ENCODE results near the gene SLC25A48.

The SLC25A48 gene

GRCh38 chr5:135920199-135920598 is 85.7 kb downstream of the SLC25A48 start:
- DNase-seq (ENCODE audit: low spot score) = no peak

DNA sequence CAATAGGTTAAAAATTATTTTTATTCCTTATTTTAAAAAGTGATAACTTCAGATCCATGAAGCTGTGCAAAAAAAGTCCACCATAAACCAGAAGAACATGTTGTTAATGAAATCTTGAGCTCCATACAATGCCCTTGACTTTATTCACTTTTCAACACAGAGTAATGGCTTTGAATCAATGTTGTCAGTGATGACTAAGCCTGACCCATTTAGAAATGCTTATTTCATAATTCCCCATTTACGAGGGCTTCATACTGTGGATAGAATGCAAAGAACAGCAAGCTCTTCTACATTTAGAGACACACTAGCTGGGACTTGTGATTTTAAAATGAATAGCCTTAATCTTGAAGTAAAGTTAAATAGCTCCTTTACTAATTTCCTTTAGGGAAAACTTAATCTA is 86.9 kb downstream of the SLC25A48 start:
- DNase-seq (ENCODE audit: low spot score) = no peak

GRCh38 chr5:135930029-135930948 is 95.8 kb downstream of the SLC25A48 start:
- DNase-seq (ENCODE audit: low spot score) = no peak

DNA sequence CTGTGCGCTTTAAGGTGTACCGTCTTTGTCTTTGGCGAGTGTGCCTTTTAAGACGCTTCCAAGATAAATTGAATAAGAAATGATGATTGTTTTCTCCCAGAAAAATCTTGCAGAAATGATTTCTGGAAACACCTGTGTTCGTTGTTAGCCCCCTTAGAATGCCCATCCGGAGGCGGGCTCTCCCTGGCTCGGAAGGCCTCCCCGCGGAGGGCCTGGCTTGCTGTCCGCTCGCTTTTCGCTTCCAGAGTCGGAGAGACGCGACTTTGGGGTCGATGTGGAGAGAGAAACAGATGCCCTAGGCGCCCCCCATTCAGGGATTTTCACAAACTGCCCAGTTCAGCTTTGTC is 96.5 kb downstream of the SLC25A48 start:
- DNase-seq (ENCODE audit: low spot score) = no peak

DNA sequence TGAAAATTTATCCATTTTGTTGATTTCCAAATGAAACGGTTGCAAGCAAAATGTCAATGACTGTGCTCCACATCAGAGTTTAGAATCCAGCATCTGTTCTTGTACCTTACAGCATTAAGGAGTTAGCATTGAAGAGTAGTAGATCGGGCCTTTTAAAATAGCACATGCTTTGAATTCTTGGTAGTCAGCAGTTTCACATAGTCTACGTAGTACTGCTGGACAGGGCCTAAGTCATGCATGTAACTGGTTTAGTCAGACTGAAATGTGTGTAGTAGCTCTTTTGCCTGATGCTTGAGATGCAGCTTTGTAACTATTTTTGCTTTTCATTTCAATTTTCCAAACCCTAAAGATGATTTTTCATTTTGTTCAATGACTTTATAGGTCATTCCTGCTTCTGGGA is 100.5 kb downstream of the SLC25A48 start:
- DNase-seq (ENCODE audit: low spot score) = no peak

GRCh38 chr5:135937245-135937911 is 102.9 kb downstream of the SLC25A48 start:
- no peak for DNase-seq (ENCODE audit: low spot score)
